Endodermal cell (in vitro differentiated cells): ENCODE results near the gene GDF7. TPM values are rescaled to one million over a fixed set of nuclear protein-coding genes. Genes with fewer than 3 reads are reported as not detected.

Source experiments
- DNase-seq: peaks from one replicate; pipeline ENCODE4 v3.0.0-alpha.2; 2017
- H3K27ac ChIP-seq: 2 replicates; pipeline ENCODE4 v1.5.1; 2013; ENCODE audit warnings: mild to moderate bottlenecking, low read depth, low read length, moderate library complexity
- H3K27me3 ChIP-seq: 2 replicates; pipeline ENCODE4 v1.6.1; 2013; ENCODE audit warnings: mild to moderate bottlenecking, low read length, moderate library complexity; ENCODE audit not compliant: insufficient read depth, control insufficient read depth, poor library complexity, severe bottlenecking
- H3K36me3 ChIP-seq: 2 replicates; pipeline ENCODE4 v1.7.0; 2013; ENCODE audit warnings: mild to moderate bottlenecking, low read length, moderate library complexity; ENCODE audit not compliant: control insufficient read depth, insufficient read depth
- H3K4me1 ChIP-seq: one replicate; pipeline ENCODE4 v1.7.0; 2013; ENCODE audit warnings: low read length; ENCODE audit not compliant: control insufficient read depth, insufficient read depth
- H3K4me3 ChIP-seq: 2 replicates; pipeline ENCODE4 v1.5.1; 2013; ENCODE audit warnings: mild to moderate bottlenecking, low read length, moderate library complexity
- H3K9ac ChIP-seq: 2 replicates; pipeline ENCODE4 v1.6.1; 2013; ENCODE audit warnings: mild to moderate bottlenecking, low read length, moderate library complexity; ENCODE audit not compliant: poor library complexity, severe bottlenecking; ENCODE audit errors: extremely low read depth
- H3K9me3 ChIP-seq: 2 replicates; pipeline ENCODE4 v1.6.1; 2013; ENCODE audit warnings: mild to moderate bottlenecking, low read length, moderate library complexity; ENCODE audit not compliant: control insufficient read depth
- H3K27ac Mint-ChIP-seq: 2 replicates; pipeline ENCODE4 v1.8.0; 2020; ENCODE audit warnings: mixed read lengths
- H3K27me3 Mint-ChIP-seq: 2 replicates; pipeline ENCODE4 v1.8.0; 2021; ENCODE audit warnings: mild to moderate bottlenecking, mixed read lengths; ENCODE audit not compliant: insufficient read depth
- H3K36me3 Mint-ChIP-seq: 2 replicates; pipeline ENCODE4 v1.8.0; 2020; ENCODE audit warnings: low read depth, mixed read lengths
- H3K4me1 Mint-ChIP-seq: 2 replicates; pipeline ENCODE4 v1.8.0; 2020; ENCODE audit warnings: mixed read lengths
- H3K4me3 Mint-ChIP-seq: 2 replicates; pipeline ENCODE4 v1.8.0; 2020; ENCODE audit warnings: mild to moderate bottlenecking, moderate library complexity, mixed read lengths
- H3K9me3 Mint-ChIP-seq: 2 replicates; pipeline ENCODE4 v1.8.0; 2020; ENCODE audit warnings: mild to moderate bottlenecking, mixed read lengths
- CTCF ChIP-seq: fragments of 200-600 bp; sonication (generic); conservative IDR thresholded peaks from 2 replicates; pipeline ENCODE4 v1.5.0; 2021; ENCODE audit warnings: antibody characterized with exemption, mild to moderate bottlenecking
- whole genome bisulfite sequencing, 2 experiments: methylation state at CpG; one replicate each; pipeline versions ENCODE4 v1.1.5 to v1.1.7; 2013; ENCODE audit warnings: missing lambda C conversion rate in 2 of 2, mixed read lengths in 1 of 2; ENCODE audit not compliant: insufficient coverage in 1 of 2, insufficient read length in 1 of 2; 5-methylcytosine and 5-hydroxymethylcytosine counted together
- total RNA-seq, 2 donors: library from RNA; stranded (reverse); fragmentation: NEBNext Ultra II Directional in 1 of 2; extraction: Animal tissue kit (Norgen Biotek cat#: 25700) in 1 of 2; gene quantifications; 2 replicates in 1 of 2; 3 replicates in 1 of 2; pipeline ENCODE4 v1.2.1, GENCODE V29; 2021

The GDF7 gene
- total RNA-seq, 2 donors from 2014 or later = 0.07 to 0.09 TPM

DNA sequence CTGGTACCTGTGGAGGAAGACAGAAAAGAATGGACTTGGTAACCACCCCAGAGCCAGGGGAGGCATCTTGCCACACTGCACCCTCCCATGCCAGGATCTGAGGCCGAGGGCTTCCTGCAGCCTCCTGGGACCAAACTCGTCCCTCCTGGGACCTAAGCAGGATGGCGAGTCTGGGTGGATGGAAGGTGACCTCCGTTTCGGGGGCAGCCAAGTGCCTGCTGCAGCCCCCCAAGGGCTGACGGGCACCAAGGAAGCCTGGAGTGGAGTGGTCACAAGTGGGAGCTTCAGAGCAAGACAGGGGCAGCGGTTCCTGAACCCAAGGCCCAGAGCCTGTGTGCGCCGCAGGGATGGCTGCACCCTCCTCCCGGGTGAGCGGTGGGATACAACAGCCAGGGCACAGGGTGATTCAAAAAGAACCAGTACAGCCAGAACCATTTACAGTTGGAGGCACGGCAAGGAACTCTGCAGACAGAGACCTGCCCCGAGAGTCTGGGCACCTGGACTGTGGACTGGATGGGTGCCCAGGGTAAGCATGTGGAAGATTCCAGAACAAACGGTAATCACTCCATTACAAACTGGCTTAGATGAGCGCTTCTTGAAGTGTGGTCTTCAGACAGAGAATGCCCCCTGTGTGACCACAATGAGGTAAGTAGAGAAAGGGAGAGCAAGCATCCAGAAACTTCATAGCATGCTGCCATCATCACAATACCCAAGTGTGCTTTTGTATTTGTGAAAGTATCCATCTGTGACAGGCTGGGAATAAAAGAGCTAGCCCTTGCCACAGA lies 28.1 kb upstream of the GDF7 start:
- Histone ChIP-seq H3K4me3 (no peak overlapping the region), H3K9ac (no peak overlapping the region), H3K4me1 (no peaks in the 10 kb centered on the region), H3K9me3 (no peaks in the 10 kb centered on the region), H3K27ac (no peak overlapping the region), H3K27me3 (no peaks in the 10 kb centered on the region), H3K36me3 (peaks cover 18% of the 10 kb centered on the region)
- Mint-ChIP-seq H3K4me1 (peaks cover 18% of the 10 kb centered on the region), H3K9me3 (no peaks in the 10 kb centered on the region), H3K36me3 (peaks cover 21% of the 10 kb centered on the region), H3K27ac (no peak overlapping the region), H3K27me3 (no peaks in the 10 kb centered on the region), H3K4me3 (no peak overlapping the region)
- TF ChIP-seq CTCF = no peak
- no peak for DNase-seq
- 95 to 96% methylated on average over 9 to 15 of the region's 15 CpGs for whole genome bisulfite sequencing, 2 experiments

DNA sequence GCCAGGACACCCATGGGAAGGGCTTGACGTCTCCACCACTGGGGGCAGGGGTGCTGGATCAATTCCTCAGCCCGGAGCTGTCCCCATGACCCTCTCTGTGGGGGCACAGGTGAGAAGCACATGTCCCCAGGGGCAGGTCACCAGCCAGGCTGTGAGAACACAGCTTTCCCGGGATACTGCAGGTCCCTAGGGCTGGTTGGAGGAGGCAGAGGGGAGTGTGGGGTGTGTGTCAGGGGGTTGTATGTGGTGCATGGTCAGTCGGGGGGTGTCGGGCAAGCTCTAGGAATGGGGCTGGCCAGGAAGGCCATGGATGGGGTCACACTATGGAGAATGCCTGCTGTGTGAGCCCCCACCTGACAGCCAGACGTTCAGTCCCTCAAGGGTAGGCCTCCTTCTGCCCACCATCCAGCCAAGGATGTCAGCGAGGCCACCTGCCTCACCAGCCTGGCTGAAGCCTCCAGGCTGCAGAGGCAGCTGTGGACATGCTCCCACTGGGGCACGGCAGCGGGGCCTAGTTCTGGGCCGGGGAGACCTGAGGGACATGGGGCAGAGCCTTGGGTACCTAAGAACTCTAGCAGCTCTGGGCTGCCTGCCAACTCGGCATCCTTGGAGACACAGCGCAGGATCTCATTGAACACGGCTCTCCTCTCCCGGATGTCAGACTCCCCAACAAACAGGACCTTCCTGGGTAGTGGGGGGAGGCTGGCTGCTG lies 26.4 kb upstream of the GDF7 start:
- Mint-ChIP-seq H3K4me1 (peaks cover 12% of the 10 kb centered on the region), H3K9me3 (no peaks in the 10 kb centered on the region), H3K36me3 (peaks cover 27% of the 10 kb centered on the region), H3K4me3 (no peak overlapping the region), H3K27ac (no peak overlapping the region), H3K27me3 (no peaks in the 10 kb centered on the region)
- no peak overlapping the region for H3K27ac ChIP-seq
- WGBS, 2 experiments = 93 to 96% methylated on average over 5 to 14 of the region's 14 CpGs
- H3K9me3 ChIP-seq = no peaks in the 10 kb centered on the region
- no peaks in the 10 kb centered on the region for H3K27me3 ChIP-seq
- TF ChIP-seq CTCF = no peak
- H3K36me3 ChIP-seq = peaks cover 15% of the 10 kb centered on the region
- no peak overlapping the region for H3K4me3 ChIP-seq
- DNase-seq = no peak
- H3K4me1 ChIP-seq = no peaks in the 10 kb centered on the region
- no peak overlapping the region for H3K9ac ChIP-seq

DNA sequence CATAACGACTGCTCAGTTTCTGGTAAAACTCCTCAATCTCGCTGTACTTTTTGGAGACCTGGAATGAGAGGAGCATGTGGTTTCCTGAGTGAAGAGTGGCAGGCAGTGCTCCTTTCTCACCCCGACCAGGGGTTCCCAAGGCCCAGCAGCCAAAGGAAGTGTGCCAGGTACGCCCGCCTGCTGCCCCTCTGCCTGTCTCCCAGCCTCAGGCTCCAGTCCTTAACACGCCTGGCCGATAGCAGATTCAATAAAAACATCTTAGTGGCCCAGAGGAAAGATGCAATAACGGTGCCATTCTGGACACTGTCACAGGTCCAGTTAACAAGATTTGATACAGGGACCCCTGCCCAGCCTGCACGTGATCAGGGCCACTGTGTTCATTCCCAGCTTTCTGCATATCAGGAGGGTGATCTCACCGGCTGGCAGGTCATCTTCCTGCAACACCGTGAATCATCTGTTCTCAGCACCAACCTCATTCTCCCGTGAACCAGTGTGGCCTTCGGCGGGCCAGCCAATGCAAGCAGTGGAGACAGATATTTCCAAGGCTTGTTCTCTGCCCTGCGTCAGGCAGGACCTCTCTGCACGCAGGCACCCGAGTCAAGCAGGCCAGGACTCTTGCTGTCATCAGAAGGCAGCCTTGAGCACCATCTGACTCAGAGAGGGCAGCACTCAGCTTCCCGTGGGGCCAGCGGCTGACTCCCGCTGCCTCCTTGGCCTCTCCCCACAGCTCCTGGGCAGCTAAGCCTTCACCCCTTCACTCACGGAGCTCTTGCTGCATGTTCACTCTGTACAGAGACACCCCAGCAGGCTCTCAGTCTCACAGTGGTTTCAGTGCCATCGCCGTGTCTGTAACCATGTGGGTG lies 25.6 kb upstream of the GDF7 start:
- Mint-ChIP-seq H3K4me1 (peaks cover 9% of the 10 kb centered on the region), H3K9me3 (no peaks in the 10 kb centered on the region), H3K27me3 (no peaks in the 10 kb centered on the region), H3K36me3 (peaks cover 25% of the 10 kb centered on the region), H3K4me3 (no peak overlapping the region), H3K27ac (no peak overlapping the region)
- Histone ChIP-seq H3K27me3 (no peaks in the 10 kb centered on the region), H3K4me1 (no peaks in the 10 kb centered on the region), H3K4me3 (no peak overlapping the region), H3K9me3 (no peaks in the 10 kb centered on the region), H3K36me3 (peaks cover 15% of the 10 kb centered on the region), H3K27ac (no peak overlapping the region), H3K9ac (no peak overlapping the region)
- no peak for DNase-seq
- WGBS, 2 experiments = 92 to 95% methylated on average over 22 to 23 of the region's 23 CpGs
- no peak for TF ChIP-seq CTCF
